A549 (cell line): ENCODE results near the gene TMEM219. TPM values are rescaled to one million over a fixed set of nuclear protein-coding genes. Genes with fewer than 3 reads are reported as not detected.
A peak's percentile ranks its signal among the peaks of the same experiment; 100 is the strongest.

Experiments used
- ATOH8 ChIP-seq: fragments of 250-450 bp; sonication (Bioruptor Pico); IDR thresholded peaks from 2 replicates; pipeline ENCODE4 v1.5.0; 2020; ENCODE audit warnings: low read depth, mild to moderate bottlenecking, moderate library complexity
- BCL3 ChIP-seq: fragments of >200 bp; sonication (Bioruptor Twin); formaldehyde crosslinking; IDR thresholded peaks from 3 replicates; pipeline ENCODE4 v1.6.1; 2016
- CBX8 ChIP-seq: fragments of 200-600 bp; sonication (generic); IDR thresholded peaks from 2 replicates; pipeline ENCODE4 v1.6.1; 2016
- CHD4 ChIP-seq: fragments of 200-600 bp; sonication (generic); IDR thresholded peaks from 2 replicates; pipeline ENCODE4 v1.6.1; 2016; ENCODE audit warnings: antibody characterized with exemption, mild to moderate bottlenecking, borderline replicate concordance
- CTCF ChIP-seq: fragments of >200 bp; sonication (Bioruptor Twin); formaldehyde crosslinking; IDR thresholded peaks from 3 replicates; pipeline ENCODE4 v1.5.1; 2016
- E2F6 ChIP-seq: IDR thresholded peaks from 2 replicates; pipeline ENCODE4 v1.6.1; 2012; ENCODE audit warnings: low read depth, borderline replicate concordance
- EHF ChIP-seq: fragments of 250-450 bp; sonication (Bioruptor Pico); IDR thresholded peaks from 2 replicates; pipeline ENCODE4 v1.5.0; 2020; ENCODE audit warnings: mild to moderate bottlenecking
- ELK1 ChIP-seq: fragments of 150-350 bp; IDR thresholded peaks from 2 replicates; pipeline ENCODE4 v1.6.1; 2014; ENCODE audit warnings: low read depth, mild to moderate bottlenecking, low read length
- ESRRA ChIP-seq: fragments of 150-350 bp; IDR thresholded peaks from 2 replicates; pipeline ENCODE4 v1.6.1; 2014; ENCODE audit warnings: mild to moderate bottlenecking, low read length, borderline replicate concordance
- FOXS1 ChIP-seq: fragments of 250-450 bp; sonication (Bioruptor Pico); IDR thresholded peaks from 2 replicates; pipeline ENCODE4 v1.5.0; 2020; ENCODE audit warnings: mild to moderate bottlenecking, moderate library complexity
- GATA3 ChIP-seq: IDR thresholded peaks from 2 replicates; pipeline ENCODE4 v1.6.1; 2012; ENCODE audit warnings: borderline replicate concordance
- HDAC2 ChIP-seq: fragments of 200-600 bp; sonication (generic); IDR thresholded peaks from 2 replicates; pipeline ENCODE4 v1.6.1; 2016
- HES2 ChIP-seq: fragments of >200 bp; sonication (Bioruptor Twin); formaldehyde crosslinking; IDR thresholded peaks from 2 replicates; pipeline ENCODE4 v1.6.1; 2016
- HOXA7 ChIP-seq: fragments of 250-450 bp; sonication (Bioruptor Pico); IDR thresholded peaks from 2 replicates; pipeline ENCODE4 v1.5.0; 2020; ENCODE audit warnings: mild to moderate bottlenecking, moderate library complexity
- HOXB13 ChIP-seq: fragments of 250-450 bp; sonication (Bioruptor Pico); IDR thresholded peaks from 2 replicates; pipeline ENCODE4 v1.5.0; 2020; ENCODE audit warnings: low read depth, mild to moderate bottlenecking, moderate library complexity
- JUNB ChIP-seq: fragments of >200 bp; sonication (Bioruptor Twin); formaldehyde crosslinking; IDR thresholded peaks from 2 replicates; pipeline ENCODE4 v1.6.1; 2016
- KDM1A ChIP-seq: fragments of 200-600 bp; sonication (generic); IDR thresholded peaks from 2 replicates; pipeline ENCODE4 v1.6.1; 2016; ENCODE audit warnings: low read depth, mild to moderate bottlenecking
- MAFK ChIP-seq: fragments of 450-650 bp; IDR thresholded peaks from 2 replicates; pipeline ENCODE4 v1.6.1; 2014; ENCODE audit not compliant: partially characterized antibody
- MYC ChIP-seq: IDR thresholded peaks from 2 replicates; pipeline ENCODE4 v1.6.1; 2012; ENCODE audit warnings: mild to moderate bottlenecking, inconsistent platforms, low read length, improper control_type of control experiment, borderline replicate concordance
- NR3C1 ChIP-seq: fragments of >200 bp; sonication (Bioruptor Twin); formaldehyde crosslinking; IDR thresholded peaks from 3 replicates; pipeline ENCODE4 v1.6.1; 2017
- PHF8 ChIP-seq: fragments of 200-600 bp; sonication (generic); IDR thresholded peaks from 2 replicates; pipeline ENCODE4 v1.6.1; 2016; ENCODE audit warnings: low read depth, mild to moderate bottlenecking, antibody characterized with exemption, moderate library complexity, borderline replicate concordance
- POLR2AphosphoS2 ChIP-seq: conservative IDR thresholded peaks from 2 replicates; pipeline ENCODE4 v1.6.1; 2012; ENCODE audit warnings: low read length, improper control_type of control experiment, inconsistent platforms
- TP53 ChIP-seq: fragments of 250-450 bp; sonication (Bioruptor Pico); IDR thresholded peaks from 2 replicates; pipeline ENCODE4 v1.5.0; 2021; ENCODE audit warnings: mild to moderate bottlenecking, moderate library complexity
- USF2 ChIP-seq: fragments of 450-650 bp; IDR thresholded peaks from 2 replicates; pipeline ENCODE4 v1.6.1; 2014; ENCODE audit warnings: antibody characterized with exemption
- ZC3H11A ChIP-seq: fragments of 450-650 bp; IDR thresholded peaks from 2 replicates; pipeline ENCODE4 v1.6.1; 2014; ENCODE audit warnings: antibody characterized with exemption, mild to moderate bottlenecking
- ZNF302 ChIP-seq: fragments of 250-450 bp; sonication (Bioruptor Pico); IDR thresholded peaks from 2 replicates; pipeline ENCODE4 v1.9.0; 2021; ENCODE audit warnings: inconsistent platforms, mild to moderate bottlenecking, moderate library complexity
- polyA plus RNA-seq, 4 experiments: library from polyadenylated mRNA; depleted of rRNA in 3 of 4; stranded (reverse); fragments of >200 nt; fragmentation: RNase III in 1 of 4; extraction: RNeasy Plus Mini Kit Qiagen cat#74134 plus additional on column Dnase treatment in 1 of 4; gene quantifications; 2 replicates in 3 of 4; 3 replicates in 1 of 4; pipeline ENCODE4 v1.2.3, GENCODE V29; 2011 to 2017

The TMEM219 gene
- polyA plus RNA-seq, 2 of the 4 experiments (the other 2 are of a cell fraction): 65.1 to 74.4 TPM

- TF ChIP-seq PHF8: peak; percentile 66
- no peak for TF ChIP-seq CHD4
- no peak for TF ChIP-seq NR3C1
- TF ChIP-seq ZC3H11A: no peak
- no peak for TF ChIP-seq HDAC2
- TF ChIP-seq CTCF: no peak
- TF ChIP-seq FOXS1 (CRISPR knock-in tag): no peak
- no peak for TF ChIP-seq USF2
- TF ChIP-seq EHF (CRISPR knock-in tag): no peak
- no peak for TF ChIP-seq GATA3
- TF ChIP-seq CBX8: no peak
- TF ChIP-seq ATOH8 (CRISPR knock-in tag): no peak
- TF ChIP-seq HOXA7: no peak
- TF ChIP-seq HOXB13 (CRISPR knock-in tag): no peak
- peak; percentile 95 for TF ChIP-seq E2F6
- no peak for TF ChIP-seq ESRRA
- no peak for TF ChIP-seq ZNF302 (CRISPR knock-in tag)
- no peak for TF ChIP-seq MAFK
- no peak for TF ChIP-seq POLR2AphosphoS2
- TF ChIP-seq ELK1: no peak
- no peak for TF ChIP-seq MYC
- peak; percentile 90 for TF ChIP-seq BCL3
- no peak for TF ChIP-seq KDM1A
- TF ChIP-seq JUNB: no peak
- TF ChIP-seq TP53 (CRISPR knock-in tag): no peak
- no peak for TF ChIP-seq HES2
Measured at GRCh38 chr16:29925781-29926710, 35.8 kb upstream of the TMEM219 start, which contains the start of gene KCTD13 (continued).
